HCT116 (cell line): ENCODE measurements around the gene CNDP1. TPM values are rescaled to one million over a fixed set of nuclear protein-coding genes. Genes with fewer than 3 reads are reported as not detected.

ENCODE experiments used
- ATAC-seq: fragments of 200-7000 bp; cut with Tn5 transposase; 2 replicates; pipeline ENCODE4 v1.9.1; 2020; ENCODE audit warnings: mild to moderate bottlenecking, moderate library complexity
- BruUV-seq: library from RNA; stranded (reverse); fragments of 400-500 nt; replicated peaks from 2 replicates; lab custom pipeline; 2021; lab: Mats Ljungman, UMichigan
- CTCF ChIA-PET: fragments of 300-600 bp; sonication (Branson Sonifier 250); formaldehyde crosslinking; loops from one replicate; lab custom pipeline; 2021; ENCODE audit warnings: antibody characterized with exemption; lab: Charles Lee
- POLR2A ChIA-PET: fragments of 300-600, 350-600 bp; sonication (Branson Sonifier 250); formaldehyde crosslinking; loops from one replicate; lab custom pipeline; 2021; ENCODE audit warnings: antibody characterized with exemption; lab: Charles Lee
- RAD21 ChIA-PET, 2 experiments: fragments of 300-600 bp; sonication (Branson Sonifier 250); formaldehyde crosslinking; loops; one replicate each; lab custom pipeline; 2023; ENCODE audit warnings: low total read pairs in 2 of 2; ENCODE audit not compliant: uncharacterized antibody in 2 of 2, unreplicated experiment in 2 of 2, low non-redundant PET in 1 of 2; lab: Charles Lee
- DNase-seq: peaks from one replicate; pipeline ENCODE4 v3.0.0-alpha.2; 2010; ENCODE audit warnings: low read depth, low spot score
- H2AFZ ChIP-seq: fragments of 200-600 bp; shearing (Covaris generic), sonication (generic); 2 replicates; pipeline ENCODE4 v1.6.1; 2017; ENCODE audit warnings: low read depth, mixed run types, mixed read lengths, antibody characterized with exemption, low read length; ENCODE audit not compliant: poor library complexity, severe bottlenecking
- H3K27ac ChIP-seq: 2 replicates; pipeline ENCODE4 v1.5.1; 2012; ENCODE audit warnings: low read depth, low read length
- H3K27me3 ChIP-seq: fragments of 200-600 bp; sonication (generic); 2 replicates; pipeline ENCODE4 v1.6.1; 2016; ENCODE audit warnings: mixed run types, low read length, mixed read lengths; ENCODE audit not compliant: insufficient read depth
- H3K36me3 ChIP-seq, 2 experiments: fragments of 200-500 bp in 1 of 2; fragments of 200-600 bp in 1 of 2; sonication (Bioruptor generic) in 1 of 2; sonication (generic) in 1 of 2; 2 replicates each; pipeline versions ENCODE4 v1.5.1 to v1.6.1; 2014 to 2016; ENCODE audit warnings: low read length in 2 of 2, inconsistent platforms in 1 of 2, mixed read lengths in 1 of 2, mixed run types in 1 of 2; ENCODE audit not compliant: insufficient read depth in 2 of 2, control insufficient read depth in 1 of 2
- H3K4me1 ChIP-seq, 2 experiments: fragments of 200-600 bp in 1 of 2; sonication (generic) in 1 of 2; 2 replicates each; pipeline versions ENCODE4 v1.5.1 to v1.6.1; 2012 to 2017; ENCODE audit warnings: low read length in 2 of 2, inconsistent platforms in 1 of 2, mild to moderate bottlenecking in 1 of 2, mixed read lengths in 1 of 2, mixed run types in 1 of 2, moderate library complexity in 1 of 2; ENCODE audit not compliant: insufficient read depth in 2 of 2, control insufficient read depth in 1 of 2
- H3K4me2 ChIP-seq: fragments of 200-600 bp; sonication (generic); 2 replicates; pipeline ENCODE4 v1.6.1; 2017; ENCODE audit warnings: mixed run types, low read length, mixed read lengths
- H3K4me3 ChIP-seq, 2 experiments: fragments of 200-600 bp in 1 of 2; sonication (generic) in 1 of 2; replicated peaks in 1 of 2; 2 replicates each; pipeline ENCODE4 v1.5.1; 2011 to 2016; ENCODE audit warnings: low read length in 2 of 2, control low read depth in 1 of 2, low read depth in 1 of 2, mild to moderate bottlenecking in 1 of 2, mixed read lengths in 1 of 2, mixed run types in 1 of 2
- H3K79me2 ChIP-seq: fragments of 200-600 bp; sonication (generic); 2 replicates; pipeline ENCODE4 v1.6.1; 2017; ENCODE audit warnings: mild to moderate bottlenecking, mixed run types, low read length, moderate library complexity, mixed read lengths; ENCODE audit not compliant: insufficient read depth
- H3K9ac ChIP-seq: fragments of 200-600 bp; sonication (generic); 2 replicates; pipeline ENCODE4 v1.6.1; 2016; ENCODE audit warnings: low read length, mixed read lengths
- H3K9me2 ChIP-seq: fragments of 200-600 bp; sonication (generic), shearing (Covaris generic); 2 replicates; pipeline ENCODE4 v1.6.1; 2017; ENCODE audit warnings: mixed run types, mild to moderate bottlenecking, moderate library complexity; ENCODE audit not compliant: insufficient read depth
- H3K9me3 ChIP-seq, 2 experiments: fragments of 200-500 bp in 1 of 2; fragments of 200-600 bp in 1 of 2; sonication (Bioruptor generic) in 1 of 2; sonication (generic) in 1 of 2; 2 replicates each; pipeline ENCODE4 v1.6.1; 2014 to 2017; ENCODE audit warnings: low read length in 2 of 2, mixed read lengths in 2 of 2, inconsistent platforms in 1 of 2, low read depth in 1 of 2, mild to moderate bottlenecking in 1 of 2, mixed run types in 1 of 2, moderate library complexity in 1 of 2; ENCODE audit not compliant: control insufficient read depth in 1 of 2, insufficient read depth in 1 of 2
- H4K20me1 ChIP-seq: fragments of 200-600 bp; sonication (generic), shearing (Covaris generic); 2 replicates; pipeline ENCODE4 v1.6.1; 2017; ENCODE audit warnings: mixed run types, mild to moderate bottlenecking, moderate library complexity; ENCODE audit not compliant: insufficient read depth
- CEBPB ChIP-seq: IDR thresholded peaks from 2 replicates; pipeline ENCODE4 v1.6.1; 2012; ENCODE audit warnings: low read depth
- EZH2 ChIP-seq: fragments of 200-600 bp; sonication (generic); IDR thresholded peaks from 2 replicates; pipeline ENCODE4 v1.6.1; 2017; ENCODE audit warnings: antibody characterized with exemption, mixed run types
- POLR2A ChIP-seq: IDR thresholded peaks from 2 replicates; pipeline ENCODE4 v1.7.0; 2011; ENCODE audit warnings: borderline replicate concordance; ENCODE audit not compliant: insufficient read depth, insufficient read length; ENCODE audit errors: extremely low read depth
- RAD21 ChIP-seq: IDR thresholded peaks from 2 replicates; pipeline ENCODE4 v1.6.1; 2012; ENCODE audit warnings: low read depth, mild to moderate bottlenecking
- SP1 ChIP-seq: IDR thresholded peaks from 2 replicates; pipeline ENCODE4 v1.6.1; 2012; ENCODE audit warnings: low read depth
- TCF7L2 ChIP-seq: IDR thresholded peaks from 2 replicates; pipeline ENCODE4 v1.7.0; 2011; ENCODE audit warnings: borderline replicate concordance, inconsistent platforms; ENCODE audit not compliant: insufficient read depth, insufficient read length; ENCODE audit errors: extremely low read depth
- ZFX ChIP-seq: fragments of 450-650 bp; IDR thresholded peaks from 2 replicates; pipeline ENCODE4 v1.6.1; 2017
- ZNF274 ChIP-seq: fragments of 200-500 bp; sonication (Bioruptor generic); IDR thresholded peaks from 2 replicates; pipeline ENCODE4 v1.6.1; 2014; ENCODE audit warnings: mild to moderate bottlenecking, low read depth, low read length, inconsistent platforms
- intact Hi-C: fragments of 100-400 bp; cut with micrococcal nuclease; formaldehyde crosslinking; loops from 2 replicates; pipeline ENCODE4 v1.10.0; 2022
- total RNA-seq: library from RNA; stranded (reverse); gene quantifications from one replicate; pipeline ENCODE4 v1.2.1, GENCODE V29; 2021; ENCODE audit not compliant: unreplicated experiment
- TF ChIP-seq, protein P1 (sequence below): IDR thresholded peaks from 2 replicates; pipeline ENCODE4 v1.6.1; 2012
- TF ChIP-seq, protein P2 (sequence below): IDR thresholded peaks from 2 replicates; pipeline ENCODE4 v1.6.1; 2011; ENCODE audit warnings: mild to moderate bottlenecking, low read length, moderate library complexity; ENCODE audit not compliant: insufficient replicate concordance; ENCODE audit errors: extremely low read depth
- TF ChIP-seq, protein P3 (sequence below): IDR thresholded peaks from 2 replicates; pipeline ENCODE4 v1.6.1; 2012

The CNDP1 gene
- total RNA-seq, 1 experiment from 2014 or later = not detected

DNA sequence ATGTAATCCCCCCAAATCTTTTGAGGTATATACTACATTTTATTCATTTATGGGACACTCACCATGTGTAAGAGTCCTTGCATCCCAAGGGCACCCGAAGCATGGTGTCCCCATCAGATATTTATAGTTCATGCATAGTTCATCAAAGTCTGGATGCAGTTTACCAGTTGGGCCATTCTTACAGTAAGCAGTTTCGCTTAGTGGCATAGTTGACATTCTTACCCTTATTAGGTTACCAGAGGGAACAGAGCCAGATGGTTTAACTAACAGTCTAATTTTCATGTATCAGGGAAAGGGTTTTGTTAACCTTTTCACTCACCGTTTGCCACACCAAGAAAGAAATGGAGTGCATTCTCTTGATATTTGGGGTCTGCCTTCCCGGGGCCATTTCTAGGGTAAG, 70.5 kb downstream of the CNDP1 start:
- Histone ChIP-seq H3K79me2 (peaks cover 32% of the 10 kb centered on the region), H3K36me3 (no peaks in the 10 kb centered on the region)
- no TSS peak for BruUV-seq
- TF ChIP-seq, protein P1, sequence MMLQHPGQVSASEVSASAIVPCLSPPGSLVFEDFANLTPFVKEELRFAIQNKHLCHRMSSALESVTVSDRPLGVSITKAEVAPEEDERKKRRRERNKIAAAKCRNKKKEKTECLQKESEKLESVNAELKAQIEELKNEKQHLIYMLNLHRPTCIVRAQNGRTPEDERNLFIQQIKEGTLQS = no peak
- TF ChIP-seq, all 23 proteins: peak for 0
- POLR2A ChIA-PET = no interaction called here
- RAD21 ChIA-PET = no interaction called here
- Histone ChIP-seq H3K4me2 (no peak overlapping the region), H3K4me3 (no peak overlapping the region), H3K9me2 (no peaks in the 10 kb centered on the region), H2AFZ (no peak overlapping the region), H3K27ac (no peak overlapping the region), H3K9me3 (no peaks in the 10 kb centered on the region), H3K9ac (no peak overlapping the region), H3K4me1 (no peaks in the 10 kb centered on the region), H3K27me3 (no peaks in the 10 kb centered on the region), H4K20me1 (no peaks in the 10 kb centered on the region)
- ATAC-seq = no peak
- CTCF ChIA-PET = no interaction called here
- DNase-seq = no peak
- intact Hi-C loops = no loop called here

DNA sequence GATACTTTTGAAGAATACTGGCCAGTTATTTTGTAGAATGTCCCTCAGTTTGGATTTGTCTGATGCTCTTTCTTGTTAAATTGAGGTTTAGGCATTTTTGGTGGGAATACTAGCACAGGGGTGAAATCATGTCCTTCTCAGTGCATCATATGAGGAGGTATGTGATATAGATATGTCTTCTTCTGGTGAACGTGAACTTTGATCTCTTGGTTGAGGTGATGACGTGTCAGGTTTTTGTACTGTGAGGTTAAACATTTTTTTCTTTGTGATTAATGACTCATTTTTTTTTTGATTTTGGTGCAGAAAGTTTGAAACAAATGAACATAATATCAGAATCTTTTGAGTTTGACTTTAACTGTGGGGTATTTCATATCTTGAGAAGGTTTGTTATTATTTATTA, 74.4 kb downstream of the CNDP1 start:
- intact Hi-C loops = no loop called here
- Histone ChIP-seq H3K9me3 (no peaks in the 10 kb centered on the region), H4K20me1 (no peaks in the 10 kb centered on the region), H3K79me2 (peaks cover 14% of the 10 kb centered on the region), H3K4me2 (no peak overlapping the region), H3K36me3 (no peaks in the 10 kb centered on the region), H3K4me1 (no peaks in the 10 kb centered on the region), H2AFZ (no peak overlapping the region), H3K9ac (no peak overlapping the region), H3K27ac (no peak overlapping the region), H3K27me3 (no peaks in the 10 kb centered on the region), H3K9me2 (no peaks in the 10 kb centered on the region), H3K4me3 (no peak overlapping the region)
- DNase-seq (no peak), ATAC-seq (no peak)
- CTCF ChIA-PET = no interaction called here
- POLR2A ChIA-PET = no interaction called here
- TF ChIP-seq, protein P1 = no peak
- no peak for TF ChIP-seq CEBPB
- TF ChIP-seq EZH2 = no peak
- TF ChIP-seq, protein P2, sequence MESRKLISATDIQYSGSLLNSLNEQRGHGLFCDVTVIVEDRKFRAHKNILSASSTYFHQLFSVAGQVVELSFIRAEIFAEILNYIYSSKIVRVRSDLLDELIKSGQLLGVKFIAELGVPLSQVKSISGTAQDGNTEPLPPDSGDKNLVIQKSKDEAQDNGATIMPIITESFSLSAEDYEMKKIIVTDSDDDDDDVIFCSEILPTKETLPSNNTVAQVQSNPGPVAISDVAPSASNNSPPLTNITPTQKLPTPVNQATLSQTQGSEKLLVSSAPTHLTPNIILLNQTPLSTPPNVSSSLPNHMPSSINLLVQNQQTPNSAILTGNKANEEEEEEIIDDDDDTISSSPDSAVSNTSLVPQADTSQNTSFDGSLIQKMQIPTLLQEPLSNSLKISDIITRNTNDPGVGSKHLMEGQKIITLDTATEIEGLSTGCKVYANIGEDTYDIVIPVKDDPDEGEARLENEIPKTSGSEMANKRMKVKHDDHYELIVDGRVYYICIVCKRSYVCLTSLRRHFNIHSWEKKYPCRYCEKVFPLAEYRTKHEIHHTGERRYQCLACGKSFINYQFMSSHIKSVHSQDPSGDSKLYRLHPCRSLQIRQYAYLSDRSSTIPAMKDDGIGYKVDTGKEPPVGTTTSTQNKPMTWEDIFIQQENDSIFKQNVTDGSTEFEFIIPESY = no peak
- no peak for TF ChIP-seq ZFX
- TF ChIP-seq POLR2A = no peak
- no peak for TF ChIP-seq ZNF274
- TF ChIP-seq TCF7L2 = no peak
- TF ChIP-seq SP1 = no peak
- no peak for TF ChIP-seq RAD21
- TF ChIP-seq, protein P3, sequence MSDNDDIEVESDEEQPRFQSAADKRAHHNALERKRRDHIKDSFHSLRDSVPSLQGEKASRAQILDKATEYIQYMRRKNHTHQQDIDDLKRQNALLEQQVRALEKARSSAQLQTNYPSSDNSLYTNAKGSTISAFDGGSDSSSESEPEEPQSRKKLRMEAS = no peak
- no TSS peak for BruUV-seq
- RAD21 ChIA-PET = no interaction called here
